K562 (cell line): Measurements from ENCODE around the gene KCNK4. TPM values are rescaled to one million over a fixed set of nuclear protein-coding genes. Genes with fewer than 3 reads are reported as not detected.

ENCODE experiments used
- ATAC-seq: fragments of 200-7000 bp; cut with Tn5 transposase; 3 replicates; pipeline ENCODE4 v1.9.1; 2020; ENCODE audit warnings: moderate library complexity
- BruUV-seq: library from RNA; stranded (reverse); fragments of 400-500 nt; replicated peaks from 2 replicates; lab custom pipeline; 2021; lab: Mats Ljungman, UMichigan
- CTCF ChIA-PET: fragments of 300-600 bp; formaldehyde crosslinking; extraction: SDS; loops from one replicate; lab custom pipeline; 2021; ENCODE audit warnings: low intra/inter-chr PET ratio; lab: Yijun Ruan, JAX
- POLR2A ChIA-PET: fragments of 300-600, 350-650 bp; sonication (Branson Sonifier 250); formaldehyde crosslinking; extraction: SDS; loops from one replicate; lab custom pipeline; 2021; ENCODE audit warnings: antibody characterized with exemption, inconsistent platforms; lab: Yijun Ruan, JAX
- DNase-seq, 4 experiments: peaks; one replicate each; pipeline versions ENCODE4 v3.0.0 to v3.0.0-alpha.2; 2011 to 2018; ENCODE audit warnings: low spot score in 3 of 4, mixed read lengths in 3 of 4; ENCODE audit errors: extremely low read depth in 1 of 4
- FAIRE-seq: peaks from 2 replicates; lab custom pipeline; 2011; peaks lifted over from hg19 to GRCh38; lab: Jason Lieb, UNC
- H2AFZ ChIP-seq: 2 replicates; pipeline ENCODE4 v1.6.0; 2011; ENCODE audit warnings: low read depth, low read length, control low read depth, inconsistent platforms
- H3K27ac ChIP-seq: fragments of 200-600 bp; 3 replicates; pipeline ENCODE4 v1.8.0; 2011; ENCODE audit warnings: low read depth, mild to moderate bottlenecking, control low read depth, inconsistent platforms, low read length, moderate library complexity, mixed read lengths; ENCODE audit errors: extremely low read depth
- H3K27me3 ChIP-seq, 2 experiments: fragments of 300-600 bp in 1 of 2; 2 replicates in 1 of 2; 3 replicates in 1 of 2; pipeline versions ENCODE4 v1.6.0 to v1.8.0; 2011; ENCODE audit warnings: inconsistent platforms in 2 of 2, low read length in 2 of 2, mild to moderate bottlenecking in 1 of 2, mixed read lengths in 1 of 2, moderate library complexity in 1 of 2; ENCODE audit not compliant: control insufficient read depth in 2 of 2, insufficient read depth in 2 of 2
- H3K36me3 ChIP-seq: fragments of 300-600 bp; 3 replicates; pipeline ENCODE4 v1.8.0; 2011; ENCODE audit warnings: mild to moderate bottlenecking, low read length, inconsistent platforms; ENCODE audit not compliant: control insufficient read depth, insufficient read depth
- H3K4me1 ChIP-seq, 2 experiments: fragments of 200-600 bp in 1 of 2; replicated peaks in 1 of 2; 2 replicates in 1 of 2; 3 replicates in 1 of 2; pipeline versions ENCODE4 v1.5.1 to v1.8.0; 2011; ENCODE audit warnings: inconsistent platforms in 2 of 2, low read length in 2 of 2, mild to moderate bottlenecking in 1 of 2, mixed read lengths in 1 of 2, moderate library complexity in 1 of 2; ENCODE audit not compliant: control insufficient read depth in 2 of 2, insufficient read depth in 2 of 2
- H3K4me2 ChIP-seq: 2 replicates; pipeline ENCODE4 v1.6.1; 2011; ENCODE audit warnings: low read length, control low read depth, inconsistent platforms, mixed read lengths; ENCODE audit not compliant: insufficient read depth
- H3K4me3 ChIP-seq: fragments of 200-600 bp; sonication (generic), shearing (Covaris generic); 2 replicates; pipeline ENCODE4 v1.5.1; 2016; ENCODE audit warnings: control low read depth, inconsistent platforms
- H3K79me2 ChIP-seq: fragments of 200-600 bp; 3 replicates; pipeline ENCODE4 v1.8.0; 2011; ENCODE audit warnings: low read length, inconsistent platforms; ENCODE audit not compliant: control insufficient read depth, insufficient read depth
- H3K9ac ChIP-seq, 2 experiments: 2 replicates each; pipeline versions ENCODE4 v1.6.0 to v1.6.1; 2011; ENCODE audit warnings: low read depth in 2 of 2, low read length in 2 of 2, control low read depth in 1 of 2, inconsistent platforms in 1 of 2, mild to moderate bottlenecking in 1 of 2, mixed read lengths in 1 of 2; ENCODE audit not compliant: insufficient read depth in 1 of 2
- H3K9me1 ChIP-seq: one replicate; pipeline ENCODE4 v1.6.0; 2011; ENCODE audit warnings: inconsistent platforms, mild to moderate bottlenecking, low read length, moderate library complexity; ENCODE audit not compliant: control insufficient read depth, insufficient read depth
- H3K9me3 ChIP-seq: replicated peaks from 2 replicates; pipeline ENCODE4 v1.5.1; 2011; ENCODE audit warnings: low read depth, low read length, inconsistent platforms; ENCODE audit not compliant: control insufficient read depth, insufficient read depth
- H4K20me1 ChIP-seq: replicated peaks from 2 replicates; pipeline ENCODE4 v1.6.1; 2011; ENCODE audit warnings: low read length, inconsistent platforms, mixed read lengths; ENCODE audit not compliant: control insufficient read depth, insufficient read depth
- BRCA1 ChIP-seq, 2 experiments: fragments of 450-650 bp in 1 of 2; sonication (generic) in 1 of 2; formaldehyde crosslinking in 1 of 2; IDR thresholded peaks; 2 replicates each; pipeline versions ENCODE4 v1.5.0 to v1.6.1; 2017 to 2020; ENCODE audit warnings: mild to moderate bottlenecking in 1 of 2, missing genetic modification reagents in 1 of 2
- FUS ChIP-seq: fragments of 200-400 bp; formaldehyde crosslinking; optimal IDR thresholded peaks from 2 replicates; pipeline ENCODE3; 2017; ENCODE audit warnings: low read depth, low read length
- MEIS2 ChIP-seq: fragments of 450-650 bp; IDR thresholded peaks from 2 replicates; pipeline ENCODE4 v1.6.1; 2014; ENCODE audit warnings: mild to moderate bottlenecking; ENCODE audit not compliant: partially characterized antibody
- PTBP1 ChIP-seq: fragments of 200-400 bp; formaldehyde crosslinking; IDR thresholded peaks from 2 replicates; pipeline ENCODE4 v1.6.1; 2017; ENCODE audit warnings: low read depth, low read length
- RB1 ChIP-seq: fragments of 450-650 bp; IDR thresholded peaks from 2 replicates; pipeline ENCODE4 v1.6.1; 2017; ENCODE audit warnings: low read depth, mild to moderate bottlenecking
- SAFB ChIP-seq: fragments of 200-400 bp; formaldehyde crosslinking; IDR thresholded peaks from 2 replicates; pipeline ENCODE4 v1.6.1; 2017; ENCODE audit warnings: low read depth, low read length, borderline replicate concordance
- ZEB2 ChIP-seq: fragments of 450-650 bp; IDR thresholded peaks from 2 replicates; pipeline ENCODE4 v1.6.1; 2016
- ZNF174 ChIP-seq: fragments of 250-450 bp; sonication (Bioruptor Pico); IDR thresholded peaks from 2 replicates; pipeline ENCODE4 v1.4.0; 2020; ENCODE audit warnings: mild to moderate bottlenecking
- ZNF830 ChIP-seq: fragments of 250-450 bp; sonication (Bioruptor Pico); IDR thresholded peaks from 2 replicates; pipeline ENCODE4 v1.5.0; 2021; ENCODE audit warnings: mild to moderate bottlenecking
- WGBS: fragments of 100-300 bp; shearing (Covaris generic); methylation state at CpG from one replicate; pipeline ENCODE4 v1.1.6; 2016; ENCODE audit warnings: low coverage, mixed read lengths; ENCODE audit not compliant: insufficient coverage; ENCODE audit errors: missing lambda C conversion rate; 5-methylcytosine and 5-hydroxymethylcytosine counted together
- in situ Hi-C: fragments of 300-500 bp; cut with MboI; formaldehyde crosslinking; loops from 4 replicates; pipeline ENCODE4 v1.15.0; 2018; ENCODE audit warnings: inconsistent platforms, mixed read lengths
- intact Hi-C: fragments of 100-400 bp; cut with micrococcal nuclease; formaldehyde crosslinking; loops from 2 replicates; pipeline ENCODE4 v1.14.2; 2022
- polyA plus RNA-seq, 8 experiments: library from polyadenylated mRNA; depleted of rRNA in 4 of 8; stranded (reverse) in 5 of 8; unstranded in 3 of 8; fragments of >200 nt; fragmentation: Nextera tagmentation in 2 of 8; fragmentation: Illumina TruSeq in 1 of 8; extraction: Ambion mirVana in 2 of 8; extraction: Trizol in 1 of 8; gene quantifications; 2 replicates each; pipeline versions ENCODE4 v1.2.1 to v1.2.3, GENCODE V29; 2011 to 2014; ENCODE audit warnings: inconsistent platforms in 1 of 8, missing spikeins in 1 of 8
- total RNA-seq, 7 experiments: library from RNA; depleted of rRNA in 6 of 7; stranded (reverse); fragments of >200 nt in 6 of 7; fragmentation: Illumina TruSeq in 2 of 7; extraction: Trizol in 2 of 7; gene quantifications; 2 replicates each; pipeline versions ENCODE4 v1.2.1 to v1.2.3, GENCODE V29; 2011 to 2021; ENCODE audit warnings: low replicate concordance in 1 of 7
- TF ChIP-seq, protein P1 (sequence below): sonication (generic); formaldehyde crosslinking; IDR thresholded peaks from 2 replicates; pipeline ENCODE4 v1.8.1; 2023; ENCODE audit warnings: mild to moderate bottlenecking, missing genetic modification reagents
- TF ChIP-seq, protein P2 (sequence below), 2 experiments: fragments of 450-650 bp; IDR thresholded peaks; 2 replicates each; pipeline ENCODE4 v1.6.1; 2016; ENCODE audit warnings: mild to moderate bottlenecking in 2 of 2, borderline replicate concordance in 1 of 2, low read depth in 1 of 2, moderate library complexity in 1 of 2

Gene KCNK4
- total and polyA plus RNA-seq, 9 of the 15 experiments (the other 6 are each of a cell fraction or from before 2014, with no cell fraction given): not detected

DNA sequence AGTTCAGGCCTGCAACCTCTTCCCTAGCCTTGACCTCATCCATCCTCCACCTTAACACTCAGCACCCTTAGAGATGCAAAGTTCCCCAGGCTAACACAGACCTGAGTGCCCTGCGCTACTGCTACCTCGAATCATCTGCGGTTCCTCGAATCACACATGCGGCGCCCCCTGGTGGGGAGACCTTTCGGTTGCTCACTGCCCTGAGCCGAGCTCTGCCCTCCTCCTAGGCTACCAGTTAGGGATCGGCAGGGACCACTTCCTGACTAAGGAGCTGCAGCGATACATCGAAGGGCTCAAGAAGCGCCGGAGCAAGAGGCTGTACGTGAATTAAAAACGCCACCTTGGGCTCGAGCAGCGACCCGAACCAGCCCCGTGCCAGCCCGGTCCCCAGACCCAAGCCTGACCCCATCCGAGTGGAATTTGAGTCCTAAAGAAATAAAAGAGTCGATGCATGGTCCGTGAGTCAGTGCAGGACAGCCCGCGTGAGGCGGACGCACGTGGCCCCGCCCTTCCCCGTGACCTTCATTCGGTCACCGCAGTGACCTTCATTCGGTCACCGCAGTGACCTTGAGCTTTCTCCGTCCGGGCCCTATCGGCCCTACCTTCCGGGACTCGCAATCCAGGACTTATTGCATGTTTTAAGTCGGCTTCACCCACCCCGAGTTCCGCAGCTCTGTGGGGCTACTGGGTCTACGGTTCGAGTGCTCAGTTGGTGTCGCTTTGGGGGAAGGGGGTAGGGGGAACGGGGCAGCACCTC is 13.4 kb downstream of the KCNK4 start:
- BruUV-seq: TSS peak; percentile 97
- Histone ChIP-seq H3K4me2 (peak overlapping the region; percentile 93), H3K4me1 (peaks cover 32 to 53% of the 10 kb centered on the region in 2 experiments), H2AFZ (peak overlapping the region; percentile 93), H3K9me3 (no peaks in the 10 kb centered on the region), H3K27me3 (no peaks in the 10 kb centered on the region), H3K4me3 (peak overlapping the region; percentile 72), H3K27ac (peak overlapping the region; percentile 100), H3K9me1 (peaks cover 5% of the 10 kb centered on the region), H3K36me3 (peaks cover 22% of the 10 kb centered on the region; the same call in 2 of the 3 replicates), H3K79me2 (peaks cover 37% of the 10 kb centered on the region), H3K9ac (peak overlapping the region; percentile 94 to 100), H4K20me1 (no peaks in the 10 kb centered on the region; the same call in 1 of the 2 replicates)
- intact Hi-C loops: loop anchor here (1.0 to 10.0 kb wide), 6 partner anchors 34 to 470 kb away; partner anchors contain the start of genes FKBP2, MARK2, PPP1R14B and STIP1
- DNase-seq (peak; percentile 64 to 95 (median 76)), FAIRE-seq (no peak), ATAC-seq (peak; percentile 69)
- in situ Hi-C loops: no loop called here
- ChIA-PET CTCF (interaction anchor here (1.4 kb wide), 1 partner anchor 100 kb away, joined by 10 read pairs; no protein-coding TSS in a partner anchor), POLR2A (interaction anchor here (0.5 to 5.8 kb wide), 18 partner anchors 13 to 1195 kb away, joined by 3 to 68 read pairs (median 4); partner anchors contain the start of genes BAD, FERMT3, NUDT22 and PPP1R14B)
- 1% methylated on average over 45 of the region's 46 CpGs for WGBS
- TF ChIP-seq ZNF830 (CRISPR knock-in tag): no peak
- TF ChIP-seq ZNF174 (CRISPR knock-in tag): no peak
- TF ChIP-seq BRCA1 (IDR thresholded peaks at IDR 0.05): no peak
- no peak for TF ChIP-seq BRCA1 (CRISPR knock-in tag; IDR thresholded peaks at IDR 0.05)
- TF ChIP-seq MEIS2: no peak
- TF ChIP-seq, protein P1, sequence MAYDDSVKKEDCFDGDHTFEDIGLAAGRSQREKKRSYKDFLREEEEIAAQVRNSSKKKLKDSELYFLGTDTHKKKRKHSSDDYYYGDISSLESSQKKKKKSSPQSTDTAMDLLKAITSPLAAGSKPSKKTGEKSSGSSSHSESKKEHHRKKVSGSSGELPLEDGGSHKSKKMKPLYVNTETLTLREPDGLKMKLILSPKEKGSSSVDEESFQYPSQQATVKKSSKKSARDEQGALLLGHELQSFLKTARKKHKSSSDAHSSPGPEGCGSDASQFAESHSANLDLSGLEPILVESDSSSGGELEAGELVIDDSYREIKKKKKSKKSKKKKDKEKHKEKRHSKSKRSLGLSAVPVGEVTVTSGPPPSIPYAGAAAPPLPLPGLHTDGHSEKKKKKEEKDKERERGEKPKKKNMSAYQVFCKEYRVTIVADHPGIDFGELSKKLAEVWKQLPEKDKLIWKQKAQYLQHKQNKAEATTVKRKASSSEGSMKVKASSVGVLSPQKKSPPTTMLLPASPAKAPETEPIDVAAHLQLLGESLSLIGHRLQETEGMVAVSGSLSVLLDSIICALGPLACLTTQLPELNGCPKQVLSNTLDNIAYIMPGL (CRISPR knock-in tag): peak; percentile 67; the same call in 1 of the 2 replicates
- no peak for TF ChIP-seq SAFB
- peak; percentile 16; the same call in 1 of the 2 replicates for TF ChIP-seq RB1
- no peak for TF ChIP-seq PTBP1
- no peak for TF ChIP-seq ZEB2
- TF ChIP-seq, protein P2, sequence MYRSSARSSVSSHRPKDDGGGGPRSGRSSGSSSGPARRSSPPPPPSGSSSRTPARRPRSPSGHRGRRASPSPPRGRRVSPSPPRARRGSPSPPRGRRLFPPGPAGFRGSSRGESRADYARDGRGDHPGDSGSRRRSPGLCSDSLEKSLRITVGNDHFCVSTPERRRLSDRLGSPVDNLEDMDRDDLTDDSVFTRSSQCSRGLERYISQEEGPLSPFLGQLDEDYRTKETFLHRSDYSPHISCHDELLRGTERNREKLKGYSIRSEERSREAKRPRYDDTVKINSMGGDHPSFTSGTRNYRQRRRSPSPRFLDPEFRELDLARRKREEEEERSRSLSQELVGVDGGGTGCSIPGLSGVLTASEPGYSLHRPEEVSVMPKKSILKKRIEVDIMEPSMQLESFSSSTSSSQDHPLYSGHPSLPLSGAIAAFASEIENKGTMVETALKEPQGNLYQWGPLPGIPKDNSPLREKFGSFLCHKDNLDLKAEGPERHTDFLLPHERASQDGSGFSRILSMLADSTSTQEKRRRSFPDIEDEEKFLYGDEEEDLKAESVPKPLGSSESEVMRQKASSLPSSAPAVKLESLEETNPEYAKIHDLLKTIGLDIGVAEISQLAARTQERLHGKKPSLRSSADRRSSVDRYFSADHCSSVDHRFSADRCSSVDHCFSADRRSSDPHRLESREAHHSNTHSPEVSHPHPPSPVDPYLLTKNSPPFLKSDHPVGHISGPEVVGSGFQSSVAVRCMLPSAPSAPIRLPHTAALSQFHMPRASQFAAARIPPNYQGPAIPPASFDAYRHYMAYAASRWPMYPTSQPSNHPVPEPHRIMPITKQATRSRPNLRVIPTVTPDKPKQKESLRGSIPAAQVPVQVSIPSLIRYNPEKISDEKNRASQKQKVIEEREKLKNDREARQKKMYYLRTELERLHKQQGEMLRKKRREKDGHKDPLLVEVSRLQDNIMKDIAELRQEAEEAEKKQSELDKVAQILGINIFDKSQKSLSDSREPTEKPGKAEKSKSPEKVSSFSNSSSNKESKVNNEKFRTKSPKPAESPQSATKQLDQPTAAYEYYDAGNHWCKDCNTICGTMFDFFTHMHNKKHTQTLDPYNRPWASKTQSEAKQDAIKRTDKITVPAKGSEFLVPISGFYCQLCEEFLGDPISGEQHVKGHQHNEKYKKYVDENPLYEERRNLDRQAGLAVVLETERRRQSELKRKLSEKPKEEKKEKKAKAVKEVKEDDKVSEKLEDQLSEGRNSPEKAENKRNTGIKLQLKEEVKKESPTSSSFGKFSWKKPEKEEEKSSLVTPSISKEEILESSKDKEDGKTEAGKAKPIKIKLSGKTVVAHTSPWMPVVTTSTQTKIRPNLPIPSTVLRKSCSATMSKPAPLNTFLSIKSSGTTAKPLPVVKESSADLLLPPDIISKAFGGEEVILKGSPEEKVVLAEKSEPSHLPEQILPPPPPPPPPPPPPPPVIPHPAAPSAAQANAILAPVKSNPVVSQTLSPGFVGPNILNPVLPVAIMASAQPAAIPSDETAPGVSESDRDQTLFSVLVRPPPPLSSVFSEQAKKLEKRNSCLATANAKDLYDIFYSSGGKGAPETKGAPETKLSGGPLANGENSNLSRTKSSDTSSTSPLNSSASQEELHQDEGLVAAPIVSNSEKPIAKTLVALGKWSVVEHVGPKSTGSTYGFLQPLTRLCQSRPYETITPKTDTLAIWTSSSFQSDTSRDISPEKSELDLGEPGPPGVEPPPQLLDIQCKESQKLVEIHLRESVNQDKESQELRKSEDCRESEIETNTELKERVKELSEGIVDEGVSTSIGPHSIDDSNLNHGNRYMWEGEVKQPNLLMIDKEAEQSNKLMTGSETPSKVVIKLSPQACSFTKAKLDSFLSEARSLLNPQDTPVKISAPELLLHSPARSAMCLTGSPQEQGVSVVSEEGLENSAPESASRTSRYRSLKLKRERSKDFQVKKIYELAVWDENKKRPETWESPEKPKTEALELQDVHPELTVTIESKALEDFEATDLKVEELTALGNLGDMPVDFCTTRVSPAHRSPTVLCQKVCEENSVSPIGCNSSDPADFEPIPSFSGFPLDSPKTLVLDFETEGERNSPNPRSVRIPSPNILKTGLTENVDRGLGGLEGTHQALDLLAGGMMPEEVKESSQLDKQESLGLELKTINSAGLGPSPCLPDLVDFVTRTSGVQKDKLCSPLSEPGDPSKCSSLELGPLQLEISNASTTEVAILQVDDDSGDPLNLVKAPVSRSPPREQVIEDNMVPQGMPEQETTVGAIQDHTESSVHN (IDR thresholded peaks at IDR 0.05; ENCODE audit: borderline replicate concordance in 1 of 2, low read depth in 1 of 2): 0 out of 4 replicates have a peak, but pooled peaks of 1 of the 2 experiments have one; percentile 37
- TF ChIP-seq FUS: no peak
